Loucy (cell line): ENCODE data around the gene TTC7B.

Source experiments
- EZH2phosphoT487 ChIP-seq: fragments of 200-600 bp; IDR thresholded peaks from 2 replicates; pipeline ENCODE4 v1.6.1; 2018; ENCODE audit warnings: antibody characterized with exemption, mild to moderate bottlenecking, moderate library complexity, borderline replicate concordance
- TF ChIP-seq, protein P1 (sequence below): fragments of 200-600 bp; sonication (generic); conservative IDR thresholded peaks from 2 replicates; pipeline ENCODE4 v1.5.1; 2014; ENCODE audit warnings: mild to moderate bottlenecking, antibody characterized with exemption, low read length

DNA sequence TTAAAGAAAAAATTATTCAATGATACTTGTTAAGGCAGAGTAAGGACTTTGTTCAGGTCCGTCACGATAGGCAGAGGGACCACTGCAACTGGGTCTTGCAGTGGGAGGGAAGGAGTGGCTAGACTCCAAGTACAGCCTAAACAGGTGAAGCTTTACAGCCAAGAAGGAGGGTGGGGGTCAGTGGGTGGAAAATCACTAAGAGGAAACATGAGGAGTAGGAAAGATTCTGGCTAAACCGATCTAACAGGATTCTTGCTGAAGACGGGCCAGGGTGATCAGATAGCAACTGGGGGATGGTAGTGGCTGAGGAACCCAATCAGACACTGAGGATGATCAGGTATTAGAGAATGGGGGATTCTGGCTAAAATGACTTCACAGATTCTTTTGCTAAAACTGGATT lies 100.2 kb downstream of the TTC7B start:
- TF ChIP-seq, protein P1, sequence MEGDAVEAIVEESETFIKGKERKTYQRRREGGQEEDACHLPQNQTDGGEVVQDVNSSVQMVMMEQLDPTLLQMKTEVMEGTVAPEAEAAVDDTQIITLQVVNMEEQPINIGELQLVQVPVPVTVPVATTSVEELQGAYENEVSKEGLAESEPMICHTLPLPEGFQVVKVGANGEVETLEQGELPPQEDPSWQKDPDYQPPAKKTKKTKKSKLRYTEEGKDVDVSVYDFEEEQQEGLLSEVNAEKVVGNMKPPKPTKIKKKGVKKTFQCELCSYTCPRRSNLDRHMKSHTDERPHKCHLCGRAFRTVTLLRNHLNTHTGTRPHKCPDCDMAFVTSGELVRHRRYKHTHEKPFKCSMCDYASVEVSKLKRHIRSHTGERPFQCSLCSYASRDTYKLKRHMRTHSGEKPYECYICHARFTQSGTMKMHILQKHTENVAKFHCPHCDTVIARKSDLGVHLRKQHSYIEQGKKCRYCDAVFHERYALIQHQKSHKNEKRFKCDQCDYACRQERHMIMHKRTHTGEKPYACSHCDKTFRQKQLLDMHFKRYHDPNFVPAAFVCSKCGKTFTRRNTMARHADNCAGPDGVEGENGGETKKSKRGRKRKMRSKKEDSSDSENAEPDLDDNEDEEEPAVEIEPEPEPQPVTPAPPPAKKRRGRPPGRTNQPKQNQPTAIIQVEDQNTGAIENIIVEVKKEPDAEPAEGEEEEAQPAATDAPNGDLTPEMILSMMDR, result no peak
- no peak for TF ChIP-seq EZH2phosphoT487
